Osteocyte (in vitro differentiated cells): ENCODE measurements around the gene MANSC4. TPM values are rescaled to one million over a fixed set of nuclear protein-coding genes. Genes with fewer than 3 reads are reported as not detected.

Experiments
- DNase-seq: peaks from one replicate; pipeline ENCODE4 v3.0.0; 2021; ENCODE audit warnings: mixed read lengths; ENCODE audit not compliant: unreplicated experiment; ENCODE audit errors: extremely low spot score
- H3K27ac Mint-ChIP-seq: one replicate; pipeline ENCODE4 v1.8.0; 2021; ENCODE audit warnings: mild to moderate bottlenecking, mixed read lengths; ENCODE audit not compliant: unreplicated experiment
- H3K27me3 Mint-ChIP-seq: one replicate; pipeline ENCODE4 v1.8.0; 2021; ENCODE audit warnings: mixed read lengths; ENCODE audit not compliant: unreplicated experiment
- H3K36me3 Mint-ChIP-seq: one replicate; pipeline ENCODE4 v1.8.0; 2021; ENCODE audit warnings: mixed read lengths; ENCODE audit not compliant: unreplicated experiment
- H3K4me1 Mint-ChIP-seq: one replicate; pipeline ENCODE4 v1.8.0; 2021; ENCODE audit warnings: mixed read lengths; ENCODE audit not compliant: unreplicated experiment
- H3K4me3 Mint-ChIP-seq: one replicate; pipeline ENCODE4 v1.8.0; 2021; ENCODE audit warnings: mild to moderate bottlenecking, moderate library complexity, mixed read lengths; ENCODE audit not compliant: unreplicated experiment
- H3K9me3 Mint-ChIP-seq: one replicate; pipeline ENCODE4 v1.8.0; 2021; ENCODE audit warnings: mixed read lengths; ENCODE audit not compliant: unreplicated experiment
- CTCF ChIP-seq: fragments of 200-600 bp; sonication (generic); IDR thresholded peaks from 2 replicates; pipeline ENCODE4 v1.5.0; 2021; ENCODE audit warnings: antibody characterized with exemption, mild to moderate bottlenecking, moderate library complexity
- long read RNA-seq: library from polyadenylated mRNA; unstranded; transcript quantifications from one replicate; pipeline ENCODE4 v2.0.0, GENCODE V29; 2021
- total RNA-seq: library from RNA; stranded (reverse); gene quantifications from 2 replicates; pipeline ENCODE4 v1.2.1, GENCODE V29; 2021

MANSC4 gene
- not detected in 2 replicates for total RNA-seq
- long read RNA-seq: 0 reads

GRCh38 chr12:27779920-27780611 is at the start of gene MANSC4, which contains the start of gene KLHL42:
Gene MANSC4, minus strand, starts transcription at chr12:27780236. Its CDS starts 8,960 bp downstream, at chr12:27771276.
Gene KLHL42, plus strand, starts transcription at chr12:27780233. Its CDS starts 98 bp downstream, at chr12:27780331.
- Mint-ChIP-seq H3K4me3 (peak within 1 kb of the TSS; percentile 86), H3K27me3 (no peaks in the 10 kb centered on the region), H3K27ac (peak within 1 kb of the TSS; percentile 94), H3K36me3 (peaks cover 5% of the 10 kb centered on the region), H3K4me1 (peaks cover 38% of the 10 kb centered on the region), H3K9me3 (no peaks in the 10 kb centered on the region)
- TF ChIP-seq CTCF: no peak
- DNase-seq: peak; percentile 93

- Mint-ChIP-seq H3K9me3 (no peaks in the 10 kb centered on the region), H3K27me3 (peaks cover 3% of the 10 kb centered on the region), H3K27ac (no peak overlapping the region), H3K4me1 (no peaks in the 10 kb centered on the region), H3K36me3 (no peaks in the 10 kb centered on the region), H3K4me3 (no peak overlapping the region)
- TF ChIP-seq CTCF: no peak
- DNase-seq: no peak
Measured at GRCh38 chr12:27828196-27828595, 48.2 kb upstream of the MANSC4 start.

- H3K4me3 Mint-ChIP-seq: no peak overlapping the region
- DNase-seq: no peak
- no peak overlapping the region for H3K27ac Mint-ChIP-seq
- H3K27me3 Mint-ChIP-seq: peaks cover 5% of the 10 kb centered on the region
- no peaks in the 10 kb centered on the region for H3K9me3 Mint-ChIP-seq
- no peaks in the 10 kb centered on the region for H3K36me3 Mint-ChIP-seq
- peaks cover 3% of the 10 kb centered on the region for H3K4me1 Mint-ChIP-seq
- TF ChIP-seq CTCF: no peak
Measured at GRCh38 chr12:27826076-27826475, 46.0 kb upstream of the MANSC4 start.

- no peak for TF ChIP-seq CTCF
- Mint-ChIP-seq H3K36me3 (no peaks in the 10 kb centered on the region), H3K4me3 (no peak overlapping the region), H3K9me3 (no peaks in the 10 kb centered on the region), H3K27ac (no peak overlapping the region), H3K4me1 (peaks cover 5% of the 10 kb centered on the region), H3K27me3 (peaks cover 5% of the 10 kb centered on the region)
- DNase-seq: no peak
Measured at GRCh38 chr12:27824126-27824842, 44.2 kb upstream of the MANSC4 start.

- H3K27me3 Mint-ChIP-seq: peaks cover 5% of the 10 kb centered on the region
- no peak overlapping the region for H3K27ac Mint-ChIP-seq
- TF ChIP-seq CTCF: no peak
- no peak for DNase-seq
- H3K9me3 Mint-ChIP-seq: no peaks in the 10 kb centered on the region
- H3K4me3 Mint-ChIP-seq: no peak overlapping the region
- peaks cover 5% of the 10 kb centered on the region for H3K4me1 Mint-ChIP-seq
- no peaks in the 10 kb centered on the region for H3K36me3 Mint-ChIP-seq
Measured at GRCh38 chr12:27823038-27823437, 43.0 kb upstream of the MANSC4 start.
